Psoas muscle (tissue), 8 donors: ENCODE data around the gene SORCS3. TPM values are rescaled to one million over a fixed set of nuclear protein-coding genes. Genes with fewer than 3 reads are reported as not detected.

ENCODE experiments used
- ATAC-seq, 4 donors: fragments of 200-7000 bp; cut with Tn5 transposase; one replicate each; pipeline ENCODE4 v1.9.1; 2020; ENCODE audit warnings: moderate library complexity in 3 of 4, mild to moderate bottlenecking in 2 of 4
- DNase-seq, 2 donors: peaks; one replicate each; pipeline ENCODE4 v3.0.0-alpha.2; 2020
- H3K27ac ChIP-seq: fragments of 200-600 bp; one replicate; pipeline ENCODE4 v1.8.0; 2022
- H3K27me3 ChIP-seq, 3 donors: fragments of 200-600 bp in 1 of 3; one replicate each; pipeline versions ENCODE4 v1.6.1 to v1.8.0; 2013 to 2022; ENCODE audit warnings: low read length in 2 of 3, mild to moderate bottlenecking in 2 of 3, moderate library complexity in 1 of 3; ENCODE audit not compliant: insufficient read depth in 3 of 3
- H3K36me3 ChIP-seq, 2 donors: fragments of 200-600 bp in 1 of 2; one replicate each; pipeline versions ENCODE4 v1.6.1 to v1.8.0; 2013 to 2022; ENCODE audit warnings: low read depth in 1 of 2, mild to moderate bottlenecking in 1 of 2, moderate library complexity in 1 of 2; ENCODE audit not compliant: insufficient read depth in 1 of 2
- H3K4me1 ChIP-seq: fragments of 200-600 bp; one replicate; pipeline ENCODE4 v1.8.0; 2022
- H3K4me3 ChIP-seq: fragments of 200-600 bp; one replicate; pipeline ENCODE4 v1.8.0; 2022; ENCODE audit warnings: mild to moderate bottlenecking
- H3K9me3 ChIP-seq: fragments of 200-600 bp; one replicate; pipeline ENCODE4 v1.8.0; 2022
- CTCF ChIP-seq: fragments of 200-600 bp; IDR thresholded peaks from one replicate; pipeline ENCODE4 v1.8.0; 2022; ENCODE audit warnings: antibody characterized with exemption
- WGBS, 3 donors: extraction: QIAGEN DNeasy Blood & Tissue Kit; methylation state at CpG; one replicate each; pipeline versions ENCODE4 v1.1.6 to v1.1.7; 2013; 5-methylcytosine and 5-hydroxymethylcytosine counted together
- intact Hi-C, 2 donors: fragments of 100-400 bp; cut with DNase I; formaldehyde crosslinking; loops; one replicate each; pipeline versions ENCODE4 v1.11.0 to v1.14.2; 2022
- polyA plus RNA-seq, 3 donors: library from polyadenylated mRNA; stranded (reverse); fragments of 200-250 nt; gene quantifications; one replicate each; pipeline ENCODE4 v1.2.3, GENCODE V29; 2013
- total RNA-seq, 4 donors: library from RNA; stranded (reverse); fragmentation: NEBNext Ultra II Directional in 2 of 4; extraction: Animal tissue kit (Norgen Biotek cat#: 25700) in 2 of 4; gene quantifications; one replicate each; pipeline versions ENCODE4 v1.2.1 to v1.2.4, GENCODE V29; 2021 to 2023
- donor health status: healthy with polysubstance abuse.
- donor health status: DM: no; HTN: no; CAD: no; lungs with moderate emphysema.
- donor health status: Bipolar disorder and iron deficiency.
- donor health status: healthy.
- donor health status: DM: yes; HTN: yes; CAD: no.
- donor health status: DM: no; HTN: no; CAD: no.
- donor health status: DM: no; HTN: no; CAD: no.
- donor health status: DM: yes; HTN: yes; CAD: no.

Gene SORCS3
- total and polyA plus RNA-seq, 7 donors = 0.01 TPM; not detected in 6

- ATAC-seq = no peak
- intact Hi-C loops = no loop called here
- TF ChIP-seq CTCF = no peak
- H3K4me3 ChIP-seq = no peak overlapping the region
- no peak overlapping the region for H3K27ac ChIP-seq
- 3 to 5% (median 4%) methylated on average over 39 to 43 of the region's 43 CpGs for WGBS, 3 donors
- no peaks in the 10 kb centered on the region for H3K9me3 ChIP-seq
- peaks cover 11 to 70% (median 24%) of the 10 kb centered on the region in 3 donors for H3K27me3 ChIP-seq
- no peaks in the 10 kb centered on the region for H3K4me1 ChIP-seq
- no peak for DNase-seq
- H3K36me3 ChIP-seq = no peaks in the 10 kb centered on the region
These were observed 1.7 kb downstream of the SORCS3 start for GRCh38 chr10:104642658-104643302.

GRCh38 chr10:104643303-104643663 lies 2.2 kb downstream of the SORCS3 start:
- no peaks in the 10 kb centered on the region for H3K9me3 ChIP-seq
- no peak overlapping the region for H3K4me3 ChIP-seq
- TF ChIP-seq CTCF = no peak
- H3K36me3 ChIP-seq = no peaks in the 10 kb centered on the region
- 81 to 83% (median 81%) methylated on average over 11 of the region's 11 CpGs for WGBS, 3 donors
- DNase-seq (no peak), ATAC-seq (no peak)
- no peaks in the 10 kb centered on the region for H3K4me1 ChIP-seq
- H3K27ac ChIP-seq = no peak overlapping the region
- H3K27me3 ChIP-seq = peaks cover 11 to 70% (median 22%) of the 10 kb centered on the region in 3 donors
- intact Hi-C loops = no loop called here

GRCh38 chr10:104646146-104646545 lies 5.1 kb downstream of the SORCS3 start:
- DNase-seq = no peak
- Histone ChIP-seq H3K4me1 (no peaks in the 10 kb centered on the region), H3K27ac (no peak overlapping the region), H3K27me3 (peaks cover 5 to 48% (median 13%) of the 10 kb centered on the region in 3 donors), H3K9me3 (no peaks in the 10 kb centered on the region), H3K36me3 (no peaks in the 10 kb centered on the region), H3K4me3 (no peak overlapping the region)
- intact Hi-C loops = no loop called here
- ATAC-seq = no peak
- WGBS, 3 donors = 59 to 76% (median 63%) methylated on average over 1 of the region's 1 CpG
- TF ChIP-seq CTCF = no peak

GRCh38 chr10:104648421-104648820 lies 7.3 kb downstream of the SORCS3 start:
- intact Hi-C loops = no loop called here
- Histone ChIP-seq H3K4me1 (no peaks in the 10 kb centered on the region), H3K4me3 (no peak overlapping the region), H3K27ac (no peak overlapping the region), H3K9me3 (no peaks in the 10 kb centered on the region), H3K36me3 (no peaks in the 10 kb centered on the region), H3K27me3 (peaks cover 0 to 26% (median 1%) of the 10 kb centered on the region in 3 donors)
- DNase-seq (no peak), ATAC-seq (no peak)
- WGBS, 3 donors = 63 to 66% (median 63%) methylated on average over 3 of the region's 3 CpGs
- no peak for TF ChIP-seq CTCF

GRCh38 chr10:104650072-104650471 lies 9.0 kb downstream of the SORCS3 start:
- H3K4me1 ChIP-seq = no peaks in the 10 kb centered on the region
- intact Hi-C loops = no loop called here
- ATAC-seq = no peak
- WGBS, 3 donors = 59 to 77% (median 60%) methylated on average over 1 of the region's 1 CpG
- H3K4me3 ChIP-seq = no peak overlapping the region
- no peak for DNase-seq
- no peaks in the 10 kb centered on the region for H3K9me3 ChIP-seq
- H3K27me3 ChIP-seq = peaks cover 0 to 14% (median 1%) of the 10 kb centered on the region in 3 donors
- no peak for TF ChIP-seq CTCF
- H3K36me3 ChIP-seq = no peaks in the 10 kb centered on the region
- H3K27ac ChIP-seq = no peak overlapping the region
